GM23338 (cell line): ENCODE measurements around the gene C4orf33. TPM values are rescaled to one million over a fixed set of nuclear protein-coding genes. Genes with fewer than 3 reads are reported as not detected.

Source experiments
- ATAC-seq: fragments of 200-7000 bp; cut with Tn5 transposase; 3 replicates; pipeline ENCODE4 v1.9.1; 2020
- DNase-seq: peaks from one replicate; pipeline ENCODE4 v3.0.0-alpha.2; 2015; ENCODE audit warnings: low spot score
- H2AFZ ChIP-seq: fragments of 200-600 bp; sonication (generic); 2 replicates; pipeline ENCODE4 v1.8.0; 2016; ENCODE audit warnings: antibody characterized with exemption, mild to moderate bottlenecking, moderate library complexity
- H3F3A ChIP-seq: fragments of 200-600 bp; sonication (generic); replicated peaks from 2 replicates; pipeline ENCODE4 v1.8.0; 2017; ENCODE audit warnings: antibody characterized with exemption, mixed run types, low read depth
- H3K27ac ChIP-seq: fragments of 200-600 bp; sonication (generic); 2 replicates; pipeline ENCODE4 v1.6.1; 2016; ENCODE audit warnings: low read depth
- H3K27me3 ChIP-seq: fragments of 200-600 bp; sonication (generic); 2 replicates; pipeline ENCODE4 v1.8.0; 2016; ENCODE audit warnings: mild to moderate bottlenecking, mixed run types, moderate library complexity; ENCODE audit not compliant: insufficient read depth
- H3K36me3 ChIP-seq: fragments of 200-600 bp; sonication (generic); 2 replicates; pipeline ENCODE4 v1.8.0; 2016; ENCODE audit warnings: mild to moderate bottlenecking; ENCODE audit not compliant: insufficient read depth
- H3K4me1 ChIP-seq: fragments of 200-600 bp; sonication (generic); 2 replicates; pipeline ENCODE4 v1.8.0; 2016; ENCODE audit warnings: mild to moderate bottlenecking, moderate library complexity; ENCODE audit not compliant: insufficient read depth
- H3K4me2 ChIP-seq: fragments of 200-600 bp; sonication (generic); 2 replicates; pipeline ENCODE4 v1.7.1; 2017; ENCODE audit warnings: mixed run types
- H3K4me3 ChIP-seq: fragments of 200-600 bp; sonication (generic); 2 replicates; pipeline ENCODE4 v1.6.1; 2016; ENCODE audit warnings: mixed run types
- H3K79me2 ChIP-seq: fragments of 200-600 bp; sonication (generic); replicated peaks from 2 replicates; pipeline ENCODE4 v1.8.0; 2017; ENCODE audit warnings: mild to moderate bottlenecking; ENCODE audit not compliant: insufficient read depth
- H3K9me2 ChIP-seq: fragments of 200-600 bp; sonication (generic); 2 replicates; pipeline ENCODE4 v1.8.0; 2017; ENCODE audit not compliant: insufficient read depth
- H4K20me1 ChIP-seq: fragments of 200-600 bp; sonication (generic); replicated peaks from 2 replicates; pipeline ENCODE4 v1.8.0; 2017; ENCODE audit warnings: mild to moderate bottlenecking; ENCODE audit not compliant: insufficient read depth
- H3K27ac Mint-ChIP-seq: 2 replicates; pipeline ENCODE4 v1.8.0; 2020; ENCODE audit warnings: inconsistent platforms, mild to moderate bottlenecking, moderate library complexity, mixed read lengths
- H3K27me3 Mint-ChIP-seq: 3 replicates; pipeline ENCODE4 v1.8.0; 2022; ENCODE audit warnings: low read depth, mild to moderate bottlenecking, moderate library complexity, mixed read lengths, inconsistent platforms; ENCODE audit not compliant: insufficient read depth, poor library complexity
- H3K36me3 Mint-ChIP-seq: 3 replicates; pipeline ENCODE4 v1.8.0; 2021; ENCODE audit warnings: low read depth, mild to moderate bottlenecking, inconsistent platforms, moderate library complexity, mixed read lengths
- H3K4me1 Mint-ChIP-seq: 3 replicates; pipeline ENCODE4 v1.8.0; 2020; ENCODE audit warnings: mild to moderate bottlenecking, inconsistent platforms, mixed read lengths
- H3K4me3 Mint-ChIP-seq: 3 replicates; pipeline ENCODE4 v1.8.0; 2021; ENCODE audit warnings: moderate library complexity, mild to moderate bottlenecking, inconsistent platforms, mixed read lengths
- H3K9me3 Mint-ChIP-seq: 3 replicates; pipeline ENCODE4 v1.8.0; 2020; ENCODE audit warnings: moderate library complexity, mild to moderate bottlenecking, inconsistent platforms, mixed read lengths
- CREB1 ChIP-seq: fragments of 250-450 bp; sonication (Bioruptor Pico); IDR thresholded peaks from 2 replicates; pipeline ENCODE4 v1.5.0; 2020; ENCODE audit warnings: low read depth, mild to moderate bottlenecking, moderate library complexity
- ETS1 ChIP-seq: IDR thresholded peaks from 2 replicates; pipeline ENCODE4 v1.6.1; 2016; ENCODE audit warnings: antibody characterized with exemption
- EZH2 ChIP-seq: fragments of 200-600 bp; sonication (generic); IDR thresholded peaks from one replicate; pipeline ENCODE4 v1.8.0; 2017; ENCODE audit warnings: antibody characterized with exemption, mild to moderate bottlenecking, low read depth; ENCODE audit not compliant: unreplicated experiment
- EZH2phosphoT487 ChIP-seq: fragments of 200-600 bp; sonication (generic); IDR thresholded peaks from one replicate; pipeline ENCODE4 v1.8.1; 2018; ENCODE audit warnings: antibody characterized with exemption; ENCODE audit not compliant: unreplicated experiment
- JUNB ChIP-seq: IDR thresholded peaks from one replicate; pipeline ENCODE4 v1.6.1; 2016; ENCODE audit warnings: antibody characterized with exemption; ENCODE audit not compliant: unreplicated experiment
- POLR2AphosphoS5 ChIP-seq: IDR thresholded peaks from 2 replicates; pipeline ENCODE4 v1.6.1; 2016; ENCODE audit warnings: antibody characterized with exemption, low read depth
- ZNF114 ChIP-seq: fragments of 250-450 bp; sonication (Bioruptor Pico); IDR thresholded peaks from 2 replicates; pipeline ENCODE4 v1.5.0; 2020; ENCODE audit warnings: mild to moderate bottlenecking, moderate library complexity
- ZNF331 ChIP-seq: fragments of 250-450 bp; sonication (Bioruptor Pico); IDR thresholded peaks from 2 replicates; pipeline ENCODE4 v1.5.0; 2020; ENCODE audit warnings: low read depth, mild to moderate bottlenecking, moderate library complexity
- ZNF462 ChIP-seq: fragments of 250-450 bp; sonication (Bioruptor Pico); IDR thresholded peaks from 2 replicates; pipeline ENCODE4 v1.5.0; 2020; ENCODE audit warnings: mild to moderate bottlenecking, moderate library complexity
- polyA plus RNA-seq: library from polyadenylated mRNA; unstranded; fragments of >200 nt; fragmentation: Nextera tagmentation; extraction: Ambion mirVana; gene quantifications from 2 replicates; pipeline ENCODE4 v1.2.1, GENCODE V29; 2016
- total RNA-seq: library from RNA; depleted of rRNA; stranded (reverse); fragments of >200 nt; shearing (Covaris generic); gene quantifications from 2 replicates; pipeline ENCODE4 v1.2.3, GENCODE V29; 2014
- TF ChIP-seq, protein P1 (sequence below): IDR thresholded peaks from one replicate; pipeline ENCODE4 v1.6.1; 2018; ENCODE audit warnings: antibody characterized with exemption; ENCODE audit not compliant: unreplicated experiment
- TF ChIP-seq, protein P2 (sequence below), 2 experiments: fragments of 200-600 bp in 1 of 2; sonication (generic) in 1 of 2; conservative IDR thresholded peaks; 2 replicates each; pipeline versions ENCODE4 v1.5.1 to v1.6.1; 2016 to 2017; ENCODE audit warnings: antibody characterized with exemption in 2 of 2, low read depth in 2 of 2, mild to moderate bottlenecking in 2 of 2, moderate library complexity in 1 of 2

The C4orf33 gene
- total and polyA plus RNA-seq, 2 experiments from 2014 or later, result 4.4 to 4.7 TPM

DNA sequence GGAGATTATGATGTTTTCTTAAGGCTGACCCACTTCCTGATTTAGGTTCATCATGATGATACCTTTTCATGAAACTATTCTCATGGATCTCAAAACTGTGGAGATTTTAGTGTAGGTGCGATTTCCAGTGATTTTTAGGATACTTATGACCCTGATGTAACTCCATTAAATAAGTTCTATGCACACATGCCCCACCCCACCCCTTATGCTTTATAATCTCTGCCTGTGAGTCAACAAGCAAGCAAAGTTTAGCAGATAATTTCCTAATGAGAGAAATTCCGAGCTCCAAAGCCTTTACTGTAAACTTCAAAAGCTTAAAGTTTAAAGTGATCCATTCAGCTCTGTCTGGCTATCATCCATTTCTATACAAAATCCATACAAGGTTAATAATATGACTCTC lies 56.4 kb downstream of the C4orf33 start:
- no peaks in the 10 kb centered on the region for H3K27me3 ChIP-seq
- H3K4me3 ChIP-seq, result no peak overlapping the region
- Mint-ChIP-seq H3K4me3 (no peak overlapping the region), H3K27me3 (no peaks in the 10 kb centered on the region), H3K9me3 (peaks cover 3% of the 10 kb centered on the region; the same call in 2 of the 3 replicates), H3K27ac (no peak overlapping the region), H3K36me3 (peaks cover 3% of the 10 kb centered on the region; the same call in 2 of the 3 replicates), H3K4me1 (peaks cover 5% of the 10 kb centered on the region; the same call in 2 of the 3 replicates)
- no peaks in the 10 kb centered on the region for H3K9me2 ChIP-seq
- no peak overlapping the region for H2AFZ ChIP-seq
- H3K36me3 ChIP-seq, result no peaks in the 10 kb centered on the region
- TF ChIP-seq ETS1 (no peak), CREB1 (CRISPR knock-in tag) (no peak), JUNB (no peak), POLR2AphosphoS5 (no peak), ZNF331 (CRISPR knock-in tag) (no peak), ZNF462 (CRISPR knock-in tag) (no peak), EZH2phosphoT487 (no peak), EZH2 (no peak), ZNF114 (no peak)
- TF ChIP-seq, protein P1, sequence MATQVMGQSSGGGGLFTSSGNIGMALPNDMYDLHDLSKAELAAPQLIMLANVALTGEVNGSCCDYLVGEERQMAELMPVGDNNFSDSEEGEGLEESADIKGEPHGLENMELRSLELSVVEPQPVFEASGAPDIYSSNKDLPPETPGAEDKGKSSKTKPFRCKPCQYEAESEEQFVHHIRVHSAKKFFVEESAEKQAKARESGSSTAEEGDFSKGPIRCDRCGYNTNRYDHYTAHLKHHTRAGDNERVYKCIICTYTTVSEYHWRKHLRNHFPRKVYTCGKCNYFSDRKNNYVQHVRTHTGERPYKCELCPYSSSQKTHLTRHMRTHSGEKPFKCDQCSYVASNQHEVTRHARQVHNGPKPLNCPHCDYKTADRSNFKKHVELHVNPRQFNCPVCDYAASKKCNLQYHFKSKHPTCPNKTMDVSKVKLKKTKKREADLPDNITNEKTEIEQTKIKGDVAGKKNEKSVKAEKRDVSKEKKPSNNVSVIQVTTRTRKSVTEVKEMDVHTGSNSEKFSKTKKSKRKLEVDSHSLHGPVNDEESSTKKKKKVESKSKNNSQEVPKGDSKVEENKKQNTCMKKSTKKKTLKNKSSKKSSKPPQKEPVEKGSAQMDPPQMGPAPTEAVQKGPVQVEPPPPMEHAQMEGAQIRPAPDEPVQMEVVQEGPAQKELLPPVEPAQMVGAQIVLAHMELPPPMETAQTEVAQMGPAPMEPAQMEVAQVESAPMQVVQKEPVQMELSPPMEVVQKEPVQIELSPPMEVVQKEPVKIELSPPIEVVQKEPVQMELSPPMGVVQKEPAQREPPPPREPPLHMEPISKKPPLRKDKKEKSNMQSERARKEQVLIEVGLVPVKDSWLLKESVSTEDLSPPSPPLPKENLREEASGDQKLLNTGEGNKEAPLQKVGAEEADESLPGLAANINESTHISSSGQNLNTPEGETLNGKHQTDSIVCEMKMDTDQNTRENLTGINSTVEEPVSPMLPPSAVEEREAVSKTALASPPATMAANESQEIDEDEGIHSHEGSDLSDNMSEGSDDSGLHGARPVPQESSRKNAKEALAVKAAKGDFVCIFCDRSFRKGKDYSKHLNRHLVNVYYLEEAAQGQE, result no peak
- TF ChIP-seq, protein P2, sequence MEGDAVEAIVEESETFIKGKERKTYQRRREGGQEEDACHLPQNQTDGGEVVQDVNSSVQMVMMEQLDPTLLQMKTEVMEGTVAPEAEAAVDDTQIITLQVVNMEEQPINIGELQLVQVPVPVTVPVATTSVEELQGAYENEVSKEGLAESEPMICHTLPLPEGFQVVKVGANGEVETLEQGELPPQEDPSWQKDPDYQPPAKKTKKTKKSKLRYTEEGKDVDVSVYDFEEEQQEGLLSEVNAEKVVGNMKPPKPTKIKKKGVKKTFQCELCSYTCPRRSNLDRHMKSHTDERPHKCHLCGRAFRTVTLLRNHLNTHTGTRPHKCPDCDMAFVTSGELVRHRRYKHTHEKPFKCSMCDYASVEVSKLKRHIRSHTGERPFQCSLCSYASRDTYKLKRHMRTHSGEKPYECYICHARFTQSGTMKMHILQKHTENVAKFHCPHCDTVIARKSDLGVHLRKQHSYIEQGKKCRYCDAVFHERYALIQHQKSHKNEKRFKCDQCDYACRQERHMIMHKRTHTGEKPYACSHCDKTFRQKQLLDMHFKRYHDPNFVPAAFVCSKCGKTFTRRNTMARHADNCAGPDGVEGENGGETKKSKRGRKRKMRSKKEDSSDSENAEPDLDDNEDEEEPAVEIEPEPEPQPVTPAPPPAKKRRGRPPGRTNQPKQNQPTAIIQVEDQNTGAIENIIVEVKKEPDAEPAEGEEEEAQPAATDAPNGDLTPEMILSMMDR (conservative IDR thresholded peaks at IDR 0.05; ENCODE audit: low read depth in 2 of 2), result no peak
- H4K20me1 ChIP-seq, result no peaks in the 10 kb centered on the region
- DNase-seq (no peak), ATAC-seq (no peak)
- no peaks in the 10 kb centered on the region for H3K79me2 ChIP-seq
- H3K27ac ChIP-seq, result no peak overlapping the region
- H3F3A ChIP-seq, result no peaks in the 10 kb centered on the region
- no peak overlapping the region for H3K4me2 ChIP-seq
- no peaks in the 10 kb centered on the region for H3K4me1 ChIP-seq
